Parathyroid adenoma (tissue), 2 donors: ENCODE data around the gene COL4A1.
"Not testable (repeated sequence)": the region's sequence is repeated elsewhere in the genome, so short reads cannot be mapped to it uniquely, and the experiment has no call there.

Experiments used
- H2AFZ ChIP-seq: fragments of 300-600 bp; sonication (generic); one replicate; pipeline ENCODE4 v1.7.0; 2017; ENCODE audit warnings: antibody characterized with exemption, mild to moderate bottlenecking
- H3K27ac ChIP-seq: fragments of 300-600 bp; sonication (generic); one replicate; pipeline ENCODE4 v1.7.0; 2017
- H3K27me3 ChIP-seq: fragments of 300-600 bp; sonication (generic); one replicate; pipeline ENCODE4 v1.7.0; 2017; ENCODE audit warnings: low read length; ENCODE audit not compliant: control insufficient read depth, insufficient read depth
- H3K36me3 ChIP-seq: fragments of 300-600 bp; sonication (generic); one replicate; pipeline ENCODE4 v1.7.0; 2017; ENCODE audit warnings: low read length; ENCODE audit not compliant: control insufficient read depth, insufficient read depth
- H3K4me1 ChIP-seq: fragments of 300-600 bp; sonication (generic); one replicate; pipeline ENCODE4 v1.7.0; 2017; ENCODE audit warnings: control low read depth
- H3K4me2 ChIP-seq: fragments of 300-600 bp; sonication (generic); one replicate; pipeline ENCODE4 v1.7.0; 2017; ENCODE audit warnings: low read length
- H3K4me3 ChIP-seq: fragments of 300-600 bp; sonication (generic); one replicate; pipeline ENCODE4 v1.7.0; 2017; ENCODE audit warnings: low read depth, low read length
- H3K79me2 ChIP-seq: fragments of 300-600 bp; sonication (generic); one replicate; pipeline ENCODE4 v1.7.0; 2017; ENCODE audit warnings: control low read depth
- H3K9ac ChIP-seq: fragments of 300-600 bp; sonication (generic); one replicate; pipeline ENCODE4 v1.7.0; 2017; ENCODE audit warnings: mild to moderate bottlenecking
- H3K9me3 ChIP-seq: fragments of 300-600 bp; sonication (generic); one replicate; pipeline ENCODE4 v1.7.0; 2017; ENCODE audit warnings: low read length; ENCODE audit not compliant: control insufficient read depth
- CTCF ChIP-seq: fragments of 300-600 bp; sonication (generic); IDR thresholded peaks from one replicate; pipeline ENCODE4 v1.7.0; 2017; ENCODE audit warnings: antibody characterized with exemption, mild to moderate bottlenecking
- donor health status: primary hyperparathyroidism.

Gene COL4A1

GRCh38 chr13:110322828-110323171 is 15.8 kb upstream of the COL4A1 start:
- no peaks in the 10 kb centered on the region for H3K4me1 ChIP-seq
- no peak overlapping the region for H3K4me3 ChIP-seq
- H3K27me3 ChIP-seq = no peaks in the 10 kb centered on the region
- H3K9ac ChIP-seq = no peak overlapping the region
- H3K9me3 ChIP-seq = no peaks in the 10 kb centered on the region
- no peaks in the 10 kb centered on the region for H3K36me3 ChIP-seq
- TF ChIP-seq CTCF = no peak
- H2AFZ ChIP-seq = no peak overlapping the region
- H3K4me2 ChIP-seq = no peak overlapping the region
- no peaks in the 10 kb centered on the region for H3K79me2 ChIP-seq
- H3K27ac ChIP-seq = no peak overlapping the region

GRCh38 chr13:110322126-110322827 is 15.3 kb upstream of the COL4A1 start:
- H2AFZ ChIP-seq = no peak overlapping the region
- no peaks in the 10 kb centered on the region for H3K27me3 ChIP-seq
- H3K36me3 ChIP-seq = no peaks in the 10 kb centered on the region
- no peak overlapping the region for H3K4me2 ChIP-seq
- H3K27ac ChIP-seq = no peak overlapping the region
- H3K79me2 ChIP-seq = no peaks in the 10 kb centered on the region
- H3K4me3 ChIP-seq = no peak overlapping the region
- H3K9me3 ChIP-seq = no peaks in the 10 kb centered on the region
- H3K4me1 ChIP-seq = no peaks in the 10 kb centered on the region
- TF ChIP-seq CTCF = no peak
- H3K9ac ChIP-seq = no peak overlapping the region

- not testable (repeated sequence) for H3K4me1 ChIP-seq, H2AFZ ChIP-seq, H3K4me3 ChIP-seq, H3K9ac ChIP-seq, H3K27ac ChIP-seq, H3K36me3 ChIP-seq, H3K9me3 ChIP-seq, H3K4me2 ChIP-seq, H3K27me3 ChIP-seq, H3K79me2 ChIP-seq
These were observed 14.6 kb upstream of the COL4A1 start for GRCh38 chr13:110321573-110321972.

- Histone ChIP-seq H3K27ac (peak overlapping the region; percentile 73), H3K36me3 (no peaks in the 10 kb centered on the region), H3K9ac (no peak overlapping the region), H2AFZ (no peak overlapping the region), H3K4me2 (no peak overlapping the region), H3K9me3 (no peaks in the 10 kb centered on the region), H3K4me1 (no peaks in the 10 kb centered on the region), H3K4me3 (no peak overlapping the region), H3K79me2 (no peaks in the 10 kb centered on the region), H3K27me3 (no peaks in the 10 kb centered on the region)
- TF ChIP-seq CTCF = no peak
These were observed 13.7 kb upstream of the COL4A1 start for GRCh38 chr13:110320645-110321044.

- H3K4me1 ChIP-seq = no peaks in the 10 kb centered on the region
- no peak overlapping the region for H2AFZ ChIP-seq
- TF ChIP-seq CTCF = no peak
- H3K27ac ChIP-seq = peak overlapping the region; percentile 73
- H3K9me3 ChIP-seq = no peaks in the 10 kb centered on the region
- H3K4me3 ChIP-seq = no peak overlapping the region
- no peaks in the 10 kb centered on the region for H3K27me3 ChIP-seq
- H3K9ac ChIP-seq = no peak overlapping the region
- H3K79me2 ChIP-seq = no peaks in the 10 kb centered on the region
- H3K4me2 ChIP-seq = no peak overlapping the region
- no peaks in the 10 kb centered on the region for H3K36me3 ChIP-seq
These were observed 13.0 kb upstream of the COL4A1 start for GRCh38 chr13:110319774-110320509.
